Gastroesophageal sphincter (tissue), 4 donors: ENCODE results near the gene LSS. TPM values are rescaled to one million over a fixed set of nuclear protein-coding genes. Genes with fewer than 3 reads are reported as not detected.

Source experiments
- ATAC-seq: fragments of 150-250 bp; one replicate; pipeline ENCODE4 v1.9.1; 2016; ENCODE audit warnings: mild to moderate bottlenecking, moderate library complexity
- H3K27ac ChIP-seq, 4 donors: fragments of 200-600 bp; sonication (generic) in 3 of 4; 1 replicate in 3 of 4; 2 replicates in 1 of 4; pipeline ENCODE4 v1.5.1; 2016 to 2019
- H3K27me3 ChIP-seq: fragments of 200-600 bp; sonication (generic); one replicate; pipeline ENCODE4 v1.5.1; 2019
- H3K36me3 ChIP-seq, 2 donors: fragments of 200-600 bp; sonication (generic); one replicate each; pipeline ENCODE4 v1.5.1; 2019; ENCODE audit warnings: control low read depth in 1 of 2
- H3K4me1 ChIP-seq, 3 donors: fragments of 200-600 bp; sonication (generic); 1 replicate in 2 of 3; 2 replicates in 1 of 3; pipeline ENCODE4 v1.5.1; 2016 to 2019; ENCODE audit warnings: control low read depth in 2 of 3
- H3K4me3 ChIP-seq, 2 donors: fragments of 200-600 bp; sonication (generic); one replicate each; pipeline ENCODE4 v1.5.1; 2019; ENCODE audit warnings: mild to moderate bottlenecking in 1 of 2, moderate library complexity in 1 of 2
- H3K9me3 ChIP-seq, 3 donors: fragments of 200-600 bp; sonication (generic); one replicate each; pipeline ENCODE4 v1.5.1; 2017 to 2019; ENCODE audit warnings: control low read depth in 2 of 3
- CTCF ChIP-seq, 4 experiments: fragments of 200-600 bp in 2 of 4; fragments of 450-650 bp in 2 of 4; sonication (generic) in 1 of 4; IDR thresholded peaks; one replicate each; pipeline ENCODE4 v1.5.1; 2017 to 2019; ENCODE audit warnings: antibody characterized with exemption in 4 of 4, mild to moderate bottlenecking in 2 of 4, moderate library complexity in 2 of 4
- EP300 ChIP-seq: sonication (generic); formaldehyde crosslinking; IDR thresholded peaks from one replicate; pipeline ENCODE4 v1.6.1; 2017; ENCODE audit warnings: antibody characterized with exemption, mild to moderate bottlenecking
- POLR2A ChIP-seq, 2 donors: fragments of 450-650 bp; IDR thresholded peaks; one replicate each; pipeline ENCODE4 v1.6.1; 2017; ENCODE audit warnings: antibody characterized with exemption in 2 of 2, mild to moderate bottlenecking in 2 of 2, moderate library complexity in 1 of 2
- POLR2AphosphoS5 ChIP-seq: sonication (generic); formaldehyde crosslinking; IDR thresholded peaks from one replicate; pipeline ENCODE4 v1.6.1; 2017; ENCODE audit warnings: antibody characterized with exemption
- WGBS, 2 donors: methylation state at CpG; one replicate each; pipeline ENCODE4 v1.1.5; 2018; ENCODE audit warnings: low coverage in 1 of 2; 5-methylcytosine and 5-hydroxymethylcytosine counted together
- total RNA-seq, 4 donors: library from RNA; depleted of rRNA; stranded (reverse); fragments of >200 nt; gene quantifications; one replicate each; pipeline ENCODE4 v1.1.0, GENCODE V29; 2016

LSS gene
- total RNA-seq, 4 donors from 2014 or later = 57.7 to 104 (median 85.7) TPM

GRCh38 chr21:46160907-46161632 is 67.5 kb downstream of the LSS start:
- Histone ChIP-seq H3K4me1 (peaks cover 0 to 18% (median 0%) of the 10 kb centered on the region in 3 donors), H3K27ac (no peak overlapping the region), H3K36me3 (no peaks in the 10 kb centered on the region), H3K4me3 (peak overlapping the region in 1 of 2 donors; percentile 23), H3K9me3 (no peaks in the 10 kb centered on the region), H3K27me3 (peaks cover 43% of the 10 kb centered on the region)
- 40 to 100% methylated on average over 2 to 4 of the region's 72 CpGs for WGBS, 2 donors
- no peak for ATAC-seq
- TF ChIP-seq POLR2AphosphoS5 (no peak), CTCF (IDR thresholded peaks at IDR 0.05) (no peak), EP300 (no peak), POLR2A (IDR thresholded peaks at IDR 0.05) (no peak)

GRCh38 chr21:46160657-46160906 is 68.0 kb downstream of the LSS start:
- no CpG with 5 or more reads among the region's 22 CpGs for WGBS, 2 donors
- Histone ChIP-seq H3K9me3 (no peaks in the 10 kb centered on the region), H3K4me1 (peaks cover 0 to 18% (median 0%) of the 10 kb centered on the region in 3 donors), H3K36me3 (no peaks in the 10 kb centered on the region), H3K27ac (no peak overlapping the region), H3K27me3 (peaks cover 42% of the 10 kb centered on the region), H3K4me3 (no peak overlapping the region)
- TF ChIP-seq POLR2AphosphoS5 (no peak), EP300 (no peak), POLR2A (IDR thresholded peaks at IDR 0.05) (no peak), CTCF (IDR thresholded peaks at IDR 0.05) (no peak)
- no peak for ATAC-seq

GRCh38 chr21:46159841-46160656 is 68.5 kb downstream of the LSS start:
- Histone ChIP-seq H3K9me3 (no peaks in the 10 kb centered on the region), H3K27ac (no peak overlapping the region), H3K27me3 (peaks cover 37% of the 10 kb centered on the region), H3K4me1 (peaks cover 0 to 18% (median 0%) of the 10 kb centered on the region in 3 donors), H3K4me3 (no peak overlapping the region), H3K36me3 (no peaks in the 10 kb centered on the region)
- TF ChIP-seq POLR2AphosphoS5 (no peak), CTCF (IDR thresholded peaks at IDR 0.05) (no peak), EP300 (no peak), POLR2A (IDR thresholded peaks at IDR 0.05) (no peak)
- WGBS, 2 donors = 83 to 92% methylated on average over 2 to 7 of the region's 32 CpGs
- no peak for ATAC-seq

- 90 to 93% methylated on average over 8 to 11 of the region's 12 CpGs for WGBS, 2 donors
These were observed 69.2 kb downstream of the LSS start for GRCh38 chr21:46159390-46159789.

More at GRCh38 chr21:46159390-46159789, 69.2 kb downstream of the LSS start:
- Histone ChIP-seq H3K4me3 (no peak overlapping the region), H3K27me3 (peaks cover 33% of the 10 kb centered on the region), H3K36me3 (no peaks in the 10 kb centered on the region), H3K4me1 (peaks cover 0 to 18% (median 0%) of the 10 kb centered on the region in 3 donors), H3K9me3 (no peaks in the 10 kb centered on the region), H3K27ac (no peak overlapping the region)
- ATAC-seq = no peak
- no peak for TF ChIP-seq CTCF (IDR thresholded peaks at IDR 0.05)
- TF ChIP-seq EP300 = no peak
- no peak for TF ChIP-seq POLR2A (IDR thresholded peaks at IDR 0.05)
- no peak for TF ChIP-seq POLR2AphosphoS5
